H1 (cell line): ENCODE results near the gene GNB1. TPM values are rescaled to one million over a fixed set of nuclear protein-coding genes. Genes with fewer than 3 reads are reported as not detected.

Source experiments
- CTCF ChIA-PET: fragments of 300-600 bp; sonication (Branson Sonifier 250); formaldehyde crosslinking; loops from one replicate; lab custom pipeline; 2021; ENCODE audit not compliant: partially characterized antibody; lab: Charles Lee
- POLR2A ChIA-PET: fragments of 300-600 bp; sonication (Branson Sonifier 250); formaldehyde crosslinking; loops from one replicate; lab custom pipeline; 2021; ENCODE audit warnings: inconsistent platforms; ENCODE audit not compliant: partially characterized antibody; lab: Charles Lee
- DNase-seq, 2 experiments: peaks; one replicate each; pipeline versions ENCODE4 v3.0.0 to v3.0.0-alpha.2; 2010 to 2022; ENCODE audit warnings: low spot score in 2 of 2, low read depth in 1 of 2, mixed read lengths in 1 of 2
- FAIRE-seq: peaks from 2 replicates; lab custom pipeline; 2011; peaks lifted over from hg19 to GRCh38; lab: Jason Lieb, UNC
- H2AFZ ChIP-seq: 2 replicates; pipeline ENCODE4 v1.8.1; 2012; ENCODE audit warnings: low read length, inconsistent platforms
- H2AK5ac ChIP-seq: 2 replicates; pipeline ENCODE4 v1.6.1; 2013; ENCODE audit warnings: low read depth, low read length
- H2BK120ac ChIP-seq: replicated peaks from 2 replicates; pipeline ENCODE3; 2013; ENCODE audit warnings: low read depth, low read length, inconsistent platforms
- H2BK12ac ChIP-seq: 2 replicates; pipeline ENCODE4 v1.6.1; 2013; ENCODE audit warnings: low read depth, low read length
- H2BK15ac ChIP-seq: 2 replicates; pipeline ENCODE4 v1.6.1; 2013; ENCODE audit warnings: low read length
- H2BK20ac ChIP-seq: 2 replicates; pipeline ENCODE4 v1.6.1; 2013; ENCODE audit warnings: low read length
- H2BK5ac ChIP-seq: 2 replicates; pipeline ENCODE4 v1.6.1; 2013; ENCODE audit warnings: low read depth, low read length
- H3K14ac ChIP-seq: 2 replicates; pipeline ENCODE4 v1.6.1; 2013; ENCODE audit warnings: inconsistent platforms; ENCODE audit not compliant: insufficient read length
- H3K18ac ChIP-seq: 2 replicates; pipeline ENCODE4 v1.6.1; 2013; ENCODE audit warnings: low read length; ENCODE audit errors: extremely low read depth
- H3K23ac ChIP-seq: 2 replicates; pipeline ENCODE4 v1.6.1; 2013; ENCODE audit warnings: inconsistent platforms; ENCODE audit not compliant: insufficient read length
- H3K23me2 ChIP-seq: 2 replicates; pipeline ENCODE4 v1.6.1; 2013; ENCODE audit warnings: low read depth, low read length
- H3K27ac ChIP-seq: 2 replicates; pipeline ENCODE4 v1.6.1; 2011; ENCODE audit warnings: low read depth, low read length, inconsistent platforms
- H3K27me3 ChIP-seq, 4 experiments: replicated peaks in 1 of 4; 1 replicate in 1 of 4; 2 replicates in 3 of 4; pipeline versions ENCODE4 v1.6.1 to v1.8.1; 2011 to 2013; ENCODE audit warnings: low read length in 3 of 4, mild to moderate bottlenecking in 3 of 4, inconsistent platforms in 2 of 4, mixed read lengths in 2 of 4, moderate library complexity in 1 of 4; ENCODE audit not compliant: control insufficient read depth in 3 of 4, insufficient read depth in 3 of 4; ENCODE audit errors: extremely low read depth in 1 of 4
- H3K36me3 ChIP-seq, 4 experiments: 2 replicates each; pipeline versions ENCODE4 v1.6.1 to v1.8.1; 2011 to 2013; ENCODE audit warnings: mild to moderate bottlenecking in 4 of 4, low read length in 3 of 4, moderate library complexity in 2 of 4, control low read depth in 1 of 4, inconsistent platforms in 1 of 4; ENCODE audit not compliant: insufficient read depth in 4 of 4, control insufficient read depth in 2 of 4
- H3K4ac ChIP-seq: replicated peaks from 2 replicates; pipeline ENCODE3; 2013; ENCODE audit warnings: low read length, low read depth, mixed read lengths, inconsistent platforms; ENCODE audit not compliant: insufficient read length
- H3K4me1 ChIP-seq, 4 experiments: replicated peaks in 1 of 4; 1 replicate in 1 of 4; 2 replicates in 3 of 4; pipeline versions ENCODE4 v1.6.1 to v1.8.1; 2011 to 2013; ENCODE audit warnings: low read length in 3 of 4, inconsistent platforms in 2 of 4, mixed read lengths in 1 of 4; ENCODE audit not compliant: insufficient read depth in 4 of 4, control insufficient read depth in 3 of 4
- H3K4me2 ChIP-seq, 2 experiments: 2 replicates each; pipeline versions ENCODE4 v1.6.1 to v1.8.1; 2011 to 2013; ENCODE audit warnings: low read depth in 2 of 2, low read length in 2 of 2, control low read depth in 1 of 2, inconsistent platforms in 1 of 2, mild to moderate bottlenecking in 1 of 2; ENCODE audit not compliant: insufficient read depth in 1 of 2
- H3K4me3 ChIP-seq, 4 experiments: fragments of 200-600, 300-600 bp in 1 of 4; sonication (generic), shearing (Covaris generic), sonication (Bioruptor Twin) in 1 of 4; 2 replicates each; pipeline versions ENCODE4 v1.5.1 to v1.8.1; 2011 to 2016; ENCODE audit warnings: low read length in 4 of 4, low read depth in 3 of 4, control low read depth in 2 of 4, inconsistent platforms in 2 of 4, mild to moderate bottlenecking in 2 of 4, mixed read lengths in 1 of 4, moderate library complexity in 1 of 4; ENCODE audit not compliant: insufficient read depth in 2 of 4; ENCODE audit errors: extremely low read depth in 1 of 4
- H3K56ac ChIP-seq: replicated peaks from 2 replicates; pipeline ENCODE3; 2013; ENCODE audit warnings: low read depth, mild to moderate bottlenecking, mixed read lengths, low read length, inconsistent platforms; ENCODE audit not compliant: insufficient read length
- H3K79me1 ChIP-seq: 2 replicates; pipeline ENCODE4 v1.6.1; 2013; ENCODE audit warnings: low read depth, low read length, control low read depth
- H3K79me2 ChIP-seq, 2 experiments: 2 replicates each; pipeline versions ENCODE4 v1.6.1 to v1.8.1; 2012 to 2013; ENCODE audit warnings: low read length in 2 of 2, mild to moderate bottlenecking in 2 of 2, inconsistent platforms in 1 of 2; ENCODE audit not compliant: insufficient read depth in 2 of 2, control insufficient read depth in 1 of 2
- H3K9ac ChIP-seq, 4 experiments: replicated peaks in 1 of 4; 1 replicate in 1 of 4; 2 replicates in 3 of 4; pipeline versions ENCODE4 v1.6.1 to v1.8.1; 2011 to 2013; ENCODE audit warnings: low read depth in 3 of 4, low read length in 3 of 4, control low read depth in 2 of 4, mild to moderate bottlenecking in 2 of 4, moderate library complexity in 2 of 4, inconsistent platforms in 1 of 4; ENCODE audit errors: extremely low read depth in 1 of 4
- H3K9me3 ChIP-seq, 2 experiments: 2 replicates each; pipeline versions ENCODE4 v1.6.1 to v1.8.1; 2012 to 2013; ENCODE audit warnings: mild to moderate bottlenecking in 2 of 2, moderate library complexity in 2 of 2, control low read depth in 1 of 2, inconsistent platforms in 1 of 2, low read depth in 1 of 2, low read length in 1 of 2, mixed read lengths in 1 of 2; ENCODE audit not compliant: insufficient read depth in 2 of 2
- H4K20me1 ChIP-seq, 2 experiments: replicated peaks in 1 of 2; 2 replicates each; pipeline versions ENCODE3 to v1.8.1; 2011 to 2013; ENCODE audit warnings: inconsistent platforms in 2 of 2, low read length in 2 of 2, mild to moderate bottlenecking in 1 of 2; ENCODE audit not compliant: insufficient read depth in 2 of 2, control insufficient read depth in 1 of 2
- H4K5ac ChIP-seq: 2 replicates; pipeline ENCODE4 v1.6.1; 2013; ENCODE audit warnings: low read length, low read depth, mixed read lengths, inconsistent platforms; ENCODE audit not compliant: insufficient read length
- H4K8ac ChIP-seq: 2 replicates; pipeline ENCODE4 v1.8.0; 2013; ENCODE audit warnings: mild to moderate bottlenecking, moderate library complexity, low read length, inconsistent platforms; ENCODE audit not compliant: insufficient read depth; ENCODE audit errors: extremely low read depth
- H4K91ac ChIP-seq: replicated peaks from 2 replicates; pipeline ENCODE3; 2013; ENCODE audit warnings: low read length, mixed read lengths, inconsistent platforms; ENCODE audit not compliant: insufficient read length
- RAD21 ChIP-seq, 2 experiments: IDR thresholded peaks in 1 of 2; conservative IDR thresholded peaks in 1 of 2; 2 replicates each; pipeline ENCODE4 v1.6.1; 2011; ENCODE audit warnings: low read depth in 2 of 2, low read length in 2 of 2, improper control_type of control experiment in 1 of 2, inconsistent platforms in 1 of 2, mild to moderate bottlenecking in 1 of 2, moderate library complexity in 1 of 2
- RNF2 ChIP-seq: fragments of 200-900, 300-1000 bp; sonication (generic); IDR thresholded peaks from 2 replicates; pipeline ENCODE4 v1.7.1; 2016; ENCODE audit warnings: borderline replicate concordance, low read depth, mild to moderate bottlenecking, antibody characterized with exemption, low read length; ENCODE audit not compliant: poor library complexity, severe bottlenecking; ENCODE audit errors: missing control alignments
- TCF12 ChIP-seq: IDR thresholded peaks from 2 replicates; pipeline ENCODE4 v1.6.1; 2011; ENCODE audit warnings: low read depth, mild to moderate bottlenecking, low read length
- WGBS, 2 experiments: shearing (Covaris generic) in 1 of 2; methylation state at CpG; one replicate each; pipeline versions ENCODE4 v1.1.6 to v1.1.7; 2013 to 2015; ENCODE audit warnings: low lambda C conversion rate in 2 of 2, mixed read lengths in 2 of 2, inconsistent platforms in 1 of 2, low coverage in 1 of 2, missing lambda C conversion rate in 1 of 2; ENCODE audit not compliant: insufficient replicate concordance in 2 of 2, insufficient coverage in 1 of 2, insufficient read length in 1 of 2; ENCODE audit errors: extremely low coverage in 1 of 2, missing lambda C conversion rate in 1 of 2; 5-methylcytosine and 5-hydroxymethylcytosine counted together
- polyA plus RNA-seq, 7 experiments: library from polyadenylated mRNA; depleted of rRNA in 3 of 7; stranded (reverse) in 5 of 7; unstranded in 2 of 7; fragments of >200 nt in 5 of 7; fragments of 200-250 nt in 2 of 7; gene quantifications; 1 replicate in 5 of 7; 2 replicates in 1 of 7; 4 replicates in 1 of 7; pipeline versions ENCODE4 v1.2.1 to v1.2.3, GENCODE V29; 2011 to 2013; ENCODE audit warnings: missing spikeins in 2 of 7, mixed read lengths in 2 of 7
- total RNA-seq: library from RNA; stranded (reverse); fragmentation: NEBNext Ultra II Directional; extraction: Animal tissue kit (Norgen Biotek cat#: 25700); gene quantifications from 2 replicates; pipeline ENCODE4 v1.2.1, GENCODE V29; 2021
- TF ChIP-seq, protein P1 (sequence below), 3 experiments: IDR thresholded peaks; 1 replicate in 2 of 3; 2 replicates in 1 of 3; pipeline versions ENCODE4 v1.5.1 to v1.6.1; 2011; ENCODE audit warnings: low read length in 3 of 3, mild to moderate bottlenecking in 3 of 3, inconsistent platforms in 2 of 3, low read depth in 1 of 3, moderate library complexity in 1 of 3; ENCODE audit not compliant: insufficient read depth in 1 of 3; ENCODE audit errors: control extremely low read depth in 1 of 3

The GNB1 gene
- total and polyA plus RNA-seq, 2 of the 8 experiments (the other 6 are each of a cell fraction or from before 2014, with no cell fraction given): 343 to 382 TPM

- FAIRE-seq (no peak), DNase-seq (no peak)
- H3K14ac ChIP-seq: no peak overlapping the region
- no peaks in the 10 kb centered on the region for H3K9me3 ChIP-seq
- no peaks in the 10 kb centered on the region for H3K79me1 ChIP-seq
- no peaks in the 10 kb centered on the region for H3K23me2 ChIP-seq
- H4K8ac ChIP-seq: 0 out of 2 replicates have a peak overlapping the region, but pooled peaks have one; percentile 3
- H3K9ac ChIP-seq: no peak overlapping the region
- H3K56ac ChIP-seq: no peak overlapping the region
- no peak overlapping the region for H2AFZ ChIP-seq
- peak overlapping the region; percentile 68; the same call in 1 of the 2 replicates for H2BK12ac ChIP-seq
- H3K79me2 ChIP-seq: no peaks in the 10 kb centered on the region
- peaks cover 0 to 19% (median 8%) of the 10 kb centered on the region in 4 experiments; a peak in 6 of 7 replicates for H3K4me1 ChIP-seq
- H2BK15ac ChIP-seq: no peak overlapping the region
- H3K4ac ChIP-seq: no peak overlapping the region
- ChIA-PET POLR2A (interaction anchor here (1.1 to 1.7 kb wide), 5 partner anchors 8 to 36 kb away, joined by 3 to 8 read pairs (median 5); no protein-coding TSS in a partner anchor), CTCF (interaction anchor here (0.9 to 7.0 kb wide), 17 partner anchors 8 to 150 kb away, joined by 3 to 64 read pairs (median 4); partner anchors contain the start of gene CALML6)
- H3K27ac ChIP-seq: no peak overlapping the region
- no peak overlapping the region for H3K4me2 ChIP-seq
- peak overlapping the region; percentile 63 for H2BK120ac ChIP-seq
- H3K4me3 ChIP-seq: no peak overlapping the region
- peak overlapping the region; percentile 65 for H4K91ac ChIP-seq
- TF ChIP-seq TCF12: no peak
- TF ChIP-seq, protein P1, sequence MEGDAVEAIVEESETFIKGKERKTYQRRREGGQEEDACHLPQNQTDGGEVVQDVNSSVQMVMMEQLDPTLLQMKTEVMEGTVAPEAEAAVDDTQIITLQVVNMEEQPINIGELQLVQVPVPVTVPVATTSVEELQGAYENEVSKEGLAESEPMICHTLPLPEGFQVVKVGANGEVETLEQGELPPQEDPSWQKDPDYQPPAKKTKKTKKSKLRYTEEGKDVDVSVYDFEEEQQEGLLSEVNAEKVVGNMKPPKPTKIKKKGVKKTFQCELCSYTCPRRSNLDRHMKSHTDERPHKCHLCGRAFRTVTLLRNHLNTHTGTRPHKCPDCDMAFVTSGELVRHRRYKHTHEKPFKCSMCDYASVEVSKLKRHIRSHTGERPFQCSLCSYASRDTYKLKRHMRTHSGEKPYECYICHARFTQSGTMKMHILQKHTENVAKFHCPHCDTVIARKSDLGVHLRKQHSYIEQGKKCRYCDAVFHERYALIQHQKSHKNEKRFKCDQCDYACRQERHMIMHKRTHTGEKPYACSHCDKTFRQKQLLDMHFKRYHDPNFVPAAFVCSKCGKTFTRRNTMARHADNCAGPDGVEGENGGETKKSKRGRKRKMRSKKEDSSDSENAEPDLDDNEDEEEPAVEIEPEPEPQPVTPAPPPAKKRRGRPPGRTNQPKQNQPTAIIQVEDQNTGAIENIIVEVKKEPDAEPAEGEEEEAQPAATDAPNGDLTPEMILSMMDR (IDR thresholded peaks at IDR 0.05; ENCODE audit: control extremely low read depth in 1 of 3, insufficient read depth in 1 of 3, low read depth in 1 of 3, low read length in 3 of 3): peak in 2 of 3 experiments; percentile 36 to 47; a peak in 2 of 4 replicates
- TF ChIP-seq RAD21 (IDR thresholded peaks at IDR 0.05 in 1 of 2, conservative IDR thresholded peaks at IDR 0.05 in 1 of 2; ENCODE audit: low read depth in 2 of 2, low read length in 2 of 2): peak in 1 of 2 experiments; percentile 21; a peak in 2 of 4 replicates
- TF ChIP-seq RNF2: no peak
- H2BK5ac ChIP-seq: no peak overlapping the region; the same call in 1 of the 2 replicates
- H4K5ac ChIP-seq: no peak overlapping the region
- H3K36me3 ChIP-seq: no peaks in the 10 kb centered on the region
- H3K23ac ChIP-seq: no peak overlapping the region
- H2BK20ac ChIP-seq: no peak overlapping the region
- 0 out of 2 replicates have a peak overlapping the region, but pooled peaks have one; percentile 44 for H3K18ac ChIP-seq
- no peaks in the 10 kb centered on the region; a peak in 1 of 7 replicates for H3K27me3 ChIP-seq
- H4K20me1 ChIP-seq: peaks cover 0 to 6% of the 10 kb centered on the region in 2 experiments
- 82% methylated on average over 16 of the region's 16 CpGs; no CpG with 5 or more reads in 1 of the 2 experiments for WGBS, 2 experiments
- no peak overlapping the region for H2AK5ac ChIP-seq
These were observed 8.5 kb upstream of the GNB1 start for GRCh38 chr1:1899266-1899966.
